SU-DHL-6 (cell line): Measurements from ENCODE around the gene RPH3AL.
"Not testable (repeated sequence)": the region's sequence is repeated elsewhere in the genome, so short reads cannot be mapped to it uniquely, and the experiment has no call there.

Experiments
- H2AFZ ChIP-seq: fragments of 200-600 bp; sonication (generic); 2 replicates; pipeline ENCODE4 v1.6.1; 2014; ENCODE audit warnings: low read depth, mild to moderate bottlenecking, moderate library complexity, mixed read lengths, antibody characterized with exemption, low read length; ENCODE audit not compliant: severe bottlenecking
- H3F3A ChIP-seq: fragments of 200-600 bp; shearing (Covaris generic); 2 replicates; pipeline ENCODE4 v1.6.0; 2016; ENCODE audit warnings: antibody characterized with exemption, mild to moderate bottlenecking; ENCODE audit not compliant: insufficient read depth
- H3K27ac ChIP-seq: fragments of 200-600 bp; sonication (generic); 2 replicates; pipeline ENCODE4 v1.5.1; 2016; ENCODE audit warnings: low read depth, mild to moderate bottlenecking, low read length, moderate library complexity, mixed read lengths
- H3K27me3 ChIP-seq: fragments of 200-600 bp; sonication (generic), shearing (Covaris generic); 2 replicates; pipeline ENCODE4 v1.6.0; 2014; ENCODE audit warnings: mild to moderate bottlenecking, low read length
- H3K36me3 ChIP-seq: fragments of 200-600 bp; sonication (generic); 2 replicates; pipeline ENCODE4 v1.6.1; 2014; ENCODE audit warnings: mild to moderate bottlenecking, low read length, mixed read lengths
- H3K4me2 ChIP-seq: fragments of 300-600, 200-600 bp; shearing (Covaris generic), sonication (generic); 2 replicates; pipeline ENCODE4 v1.6.0; 2014; ENCODE audit warnings: low read length, low read depth, mild to moderate bottlenecking; ENCODE audit not compliant: poor library complexity, severe bottlenecking
- H3K4me3 ChIP-seq: fragments of 200-600 bp; sonication (generic); 2 replicates; pipeline ENCODE4 v1.5.1; 2014; ENCODE audit warnings: antibody characterized with exemption, low read length, mild to moderate bottlenecking, mixed read lengths; ENCODE audit not compliant: insufficient read depth, poor library complexity, severe bottlenecking
- H3K79me2 ChIP-seq: fragments of 200-600 bp; sonication (generic); 2 replicates; pipeline ENCODE4 v1.6.1; 2014; ENCODE audit warnings: mild to moderate bottlenecking, low read length, moderate library complexity; ENCODE audit not compliant: insufficient read depth
- H3K9ac ChIP-seq: fragments of 200-600 bp; sonication (generic); 2 replicates; pipeline ENCODE4 v1.7.0; 2014; ENCODE audit warnings: mild to moderate bottlenecking, low read length
- H3K9me2 ChIP-seq: fragments of 200-600 bp; sonication (generic); replicated peaks from 2 replicates; pipeline ENCODE4 v1.6.1; 2014; ENCODE audit warnings: low read length; ENCODE audit not compliant: insufficient read depth
- H3K9me3 ChIP-seq: fragments of 200-600 bp; sonication (generic); 2 replicates; pipeline ENCODE4 v1.6.1; 2014; ENCODE audit warnings: low read length, mixed read lengths; ENCODE audit not compliant: insufficient read depth
- H4K20me1 ChIP-seq: fragments of 200-600 bp; sonication (generic); 2 replicates; pipeline ENCODE4 v1.6.1; 2014; ENCODE audit warnings: low read depth, mild to moderate bottlenecking, antibody characterized with exemption, low read length, moderate library complexity, mixed read lengths
- EZH2phosphoT487 ChIP-seq: fragments of 200-600 bp; sonication (generic), shearing (Covaris generic); conservative IDR thresholded peaks from 2 replicates; pipeline ENCODE4 v1.6.1; 2018; ENCODE audit warnings: mild to moderate bottlenecking, antibody characterized with exemption, low read length, moderate library complexity, mixed read lengths
- TF ChIP-seq, protein P1 (sequence below): fragments of 200-600 bp; sonication (generic); IDR thresholded peaks from one replicate; pipeline ENCODE4 v1.5.1; 2017; ENCODE audit warnings: antibody characterized with exemption, mild to moderate bottlenecking, low read length, moderate library complexity; ENCODE audit not compliant: insufficient read depth, poor library complexity, severe bottlenecking

Gene RPH3AL

DNA sequence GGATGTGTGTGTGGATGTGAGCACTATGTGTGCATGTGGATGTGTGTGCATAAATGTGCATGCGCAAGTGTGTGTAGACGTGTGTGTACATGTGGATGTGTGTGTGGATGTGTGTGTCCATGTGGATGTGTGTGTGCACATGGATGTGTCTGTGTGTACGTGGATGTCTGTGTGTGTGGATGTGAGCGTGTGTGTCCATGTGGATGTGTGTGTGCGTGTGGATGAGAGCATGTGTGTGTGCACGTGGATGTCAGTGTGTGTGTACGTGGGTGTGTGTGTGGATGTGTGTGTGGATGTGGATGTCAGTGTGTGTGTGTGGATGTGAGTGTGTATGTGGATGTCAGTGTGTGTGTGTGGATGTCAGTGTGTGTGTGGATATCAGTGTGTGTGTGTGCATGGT, 107.6 kb downstream of the RPH3AL start:
- H3F3A ChIP-seq = peaks cover 15% of the 10 kb centered on the region
- no peaks in the 10 kb centered on the region for H4K20me1 ChIP-seq
- no peak overlapping the region for H3K27ac ChIP-seq

DNA sequence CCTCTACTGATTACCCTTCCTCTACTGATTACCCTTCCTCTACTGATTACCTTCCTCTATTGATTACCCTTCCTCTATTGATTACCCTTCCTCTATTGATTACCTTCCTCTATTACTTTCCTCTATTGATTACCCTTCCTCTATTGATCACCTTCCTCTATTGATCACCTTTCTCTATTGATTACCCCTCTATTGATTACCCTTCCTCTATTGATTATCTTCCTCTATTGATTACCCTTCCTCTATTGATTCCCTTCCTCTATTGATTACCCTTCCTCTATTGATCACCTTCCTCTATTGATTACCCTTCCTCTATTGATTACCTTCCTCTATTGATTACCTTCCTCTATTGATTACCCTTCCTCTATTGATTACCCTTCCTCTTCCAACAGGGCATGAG, 108.7 kb downstream of the RPH3AL start:
- peaks cover 15% of the 10 kb centered on the region for H3F3A ChIP-seq
- H3K27me3 ChIP-seq, H3K4me2 ChIP-seq, H3K79me2 ChIP-seq, H3K27ac ChIP-seq, H3K9me2 ChIP-seq, H3K9ac ChIP-seq, H2AFZ ChIP-seq, H3K4me3 ChIP-seq, H3K36me3 ChIP-seq, H4K20me1 ChIP-seq, H3K9me3 ChIP-seq: not testable (repeated sequence)

More for the DNA sequence above, 107.6 kb downstream of the RPH3AL start:
- TF ChIP-seq, protein P1, sequence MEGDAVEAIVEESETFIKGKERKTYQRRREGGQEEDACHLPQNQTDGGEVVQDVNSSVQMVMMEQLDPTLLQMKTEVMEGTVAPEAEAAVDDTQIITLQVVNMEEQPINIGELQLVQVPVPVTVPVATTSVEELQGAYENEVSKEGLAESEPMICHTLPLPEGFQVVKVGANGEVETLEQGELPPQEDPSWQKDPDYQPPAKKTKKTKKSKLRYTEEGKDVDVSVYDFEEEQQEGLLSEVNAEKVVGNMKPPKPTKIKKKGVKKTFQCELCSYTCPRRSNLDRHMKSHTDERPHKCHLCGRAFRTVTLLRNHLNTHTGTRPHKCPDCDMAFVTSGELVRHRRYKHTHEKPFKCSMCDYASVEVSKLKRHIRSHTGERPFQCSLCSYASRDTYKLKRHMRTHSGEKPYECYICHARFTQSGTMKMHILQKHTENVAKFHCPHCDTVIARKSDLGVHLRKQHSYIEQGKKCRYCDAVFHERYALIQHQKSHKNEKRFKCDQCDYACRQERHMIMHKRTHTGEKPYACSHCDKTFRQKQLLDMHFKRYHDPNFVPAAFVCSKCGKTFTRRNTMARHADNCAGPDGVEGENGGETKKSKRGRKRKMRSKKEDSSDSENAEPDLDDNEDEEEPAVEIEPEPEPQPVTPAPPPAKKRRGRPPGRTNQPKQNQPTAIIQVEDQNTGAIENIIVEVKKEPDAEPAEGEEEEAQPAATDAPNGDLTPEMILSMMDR = no peak
- no peak for TF ChIP-seq EZH2phosphoT487
- Histone ChIP-seq H3K36me3 (no peaks in the 10 kb centered on the region), H3K9me3 (no peaks in the 10 kb centered on the region), H3K4me2 (no peak overlapping the region), H3K27me3 (no peaks in the 10 kb centered on the region), H3K4me3 (no peak overlapping the region), H3K79me2 (no peaks in the 10 kb centered on the region), H2AFZ (no peak overlapping the region), H3K9me2 (no peaks in the 10 kb centered on the region), H3K9ac (no peak overlapping the region)

DNA sequence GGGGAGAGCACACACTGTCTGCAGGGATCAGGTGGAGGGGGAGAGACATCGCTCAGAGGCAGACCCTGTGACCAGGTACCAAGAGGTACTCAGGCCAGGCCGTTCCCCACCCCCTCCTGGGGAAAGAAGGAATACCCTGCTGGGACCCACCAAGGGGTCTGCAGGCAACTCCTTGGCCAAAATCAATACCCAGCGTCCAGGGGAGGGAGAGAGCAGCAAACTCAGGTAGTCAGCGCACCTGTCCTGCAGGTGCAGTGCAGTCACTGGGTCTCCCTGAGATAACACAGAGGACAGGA, 113.7 kb downstream of the RPH3AL start:
- H3K79me2 ChIP-seq = no peaks in the 10 kb centered on the region
- TF ChIP-seq EZH2phosphoT487 = no peak
- TF ChIP-seq, protein P1 = no peak
- no peak overlapping the region for H2AFZ ChIP-seq
- H3K36me3 ChIP-seq = no peaks in the 10 kb centered on the region
- H3K9ac ChIP-seq = no peak overlapping the region
- no peak overlapping the region for H3K27ac ChIP-seq
- no peak overlapping the region for H3K4me3 ChIP-seq
- H3K4me2 ChIP-seq = no peak overlapping the region
- H3F3A ChIP-seq = peaks cover 11% of the 10 kb centered on the region
- H4K20me1 ChIP-seq = no peaks in the 10 kb centered on the region
- no peaks in the 10 kb centered on the region for H3K27me3 ChIP-seq
- H3K9me2 ChIP-seq = no peaks in the 10 kb centered on the region
- no peaks in the 10 kb centered on the region for H3K9me3 ChIP-seq

DNA sequence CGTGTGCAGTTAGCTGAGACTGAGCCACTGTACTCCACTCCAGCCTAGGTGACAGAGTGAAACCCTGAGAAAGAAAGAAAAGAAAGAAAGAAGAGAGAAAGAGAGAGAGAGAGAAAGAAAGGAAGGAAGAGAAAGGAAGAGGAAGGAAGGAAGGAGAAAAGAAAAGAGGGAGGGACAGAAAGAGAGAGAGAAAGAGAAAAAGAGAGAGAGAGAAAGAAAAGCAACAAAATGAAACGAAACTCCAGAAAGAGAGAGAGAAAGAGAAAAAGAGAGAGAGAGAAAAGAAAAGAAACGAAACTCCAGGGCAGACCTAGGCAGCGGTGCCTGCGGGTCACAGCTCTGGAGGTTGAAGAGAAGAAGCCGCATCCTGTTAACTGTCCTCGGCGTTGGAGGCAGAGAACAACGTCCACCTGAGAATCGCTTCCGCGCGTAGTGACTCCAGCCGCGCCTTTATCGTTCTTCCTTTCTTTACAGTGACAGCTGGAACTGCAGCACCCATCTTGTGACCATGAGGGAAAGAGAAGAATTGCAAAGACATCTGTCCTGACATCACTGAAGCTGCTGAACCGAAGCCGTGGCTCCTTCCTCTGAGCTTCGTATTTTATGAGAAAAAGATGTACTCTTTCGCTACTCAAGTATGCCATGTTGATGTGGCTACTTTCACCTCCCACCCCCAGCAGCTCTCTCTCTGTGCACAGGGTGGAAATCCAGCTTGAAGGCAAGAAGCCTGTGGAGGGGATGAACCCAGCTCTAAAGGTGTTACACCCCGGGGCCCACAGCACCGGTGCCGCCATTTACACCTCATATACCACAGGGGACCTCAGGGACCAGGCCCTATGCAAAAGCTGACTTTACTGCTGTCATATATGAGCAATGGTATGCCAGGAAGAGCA, 114.3 kb downstream of the RPH3AL start:
- Histone ChIP-seq H3K27me3 (no peaks in the 10 kb centered on the region), H3K4me2 (no peak overlapping the region), H3K27ac (no peak overlapping the region), H2AFZ (no peak overlapping the region), H3K9me2 (no peaks in the 10 kb centered on the region), H3K9me3 (no peaks in the 10 kb centered on the region), H3F3A (peaks cover 6% of the 10 kb centered on the region; the same call in 1 of the 2 replicates), H3K9ac (no peak overlapping the region), H4K20me1 (no peaks in the 10 kb centered on the region), H3K4me3 (no peak overlapping the region), H3K36me3 (no peaks in the 10 kb centered on the region), H3K79me2 (no peaks in the 10 kb centered on the region)
- TF ChIP-seq, protein P1 = no peak
- no peak for TF ChIP-seq EZH2phosphoT487
